ENCODE measurements around the gene DNAJB4. TPM values are rescaled to one million over a fixed set of nuclear protein-coding genes. Genes with fewer than 3 reads are reported as not detected.

The DNAJB4 gene
- total RNA-seq, 1 donor from 2014 or later: 40.6 TPM

DNA sequence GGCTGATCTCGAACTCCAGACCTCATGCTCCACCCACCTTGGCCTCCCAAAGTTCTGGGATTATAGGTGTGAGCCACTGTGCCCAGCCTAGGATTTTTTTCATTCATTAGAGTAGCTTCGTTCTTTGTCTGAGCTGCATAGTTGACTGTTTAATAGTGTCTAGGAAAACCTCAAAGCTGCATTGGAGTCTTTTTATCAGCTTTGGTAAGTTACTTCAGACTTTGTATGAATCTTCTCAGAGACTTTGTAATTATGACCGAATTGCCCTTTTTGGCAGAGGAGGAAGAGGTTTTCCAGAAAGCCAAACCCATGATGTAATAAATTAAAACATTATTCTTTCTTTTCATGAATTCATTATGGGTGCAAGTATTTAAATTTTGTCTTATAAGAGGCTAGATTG is 5.1 kb downstream of the DNAJB4 start:
- no peak for DNase-seq (ENCODE audit: low spot score)
- H3K27me3 Mint-ChIP-seq (ENCODE audit: insufficient read depth, low read depth): no peaks in the 10 kb centered on the region
- H3K27ac ChIP-seq: no peak overlapping the region
- H2AFZ ChIP-seq (replicated peaks): no peak overlapping the region
- H3K27me3 ChIP-seq: no peaks in the 10 kb centered on the region
- H3K36me3 Mint-ChIP-seq: peaks cover 7% of the 10 kb centered on the region
- no peak overlapping the region for H3K27ac Mint-ChIP-seq
- no peak overlapping the region for H3K4me3 Mint-ChIP-seq
- no peak overlapping the region for H3K9ac ChIP-seq
- H3K4me1 ChIP-seq: peaks cover 9% of the 10 kb centered on the region
- no peak overlapping the region for H3K4me2 ChIP-seq
- H3K4me1 Mint-ChIP-seq: peaks cover 10% of the 10 kb centered on the region
- H4K20me1 ChIP-seq (ENCODE audit: low read depth): no peaks in the 10 kb centered on the region
- H3K79me2 ChIP-seq (ENCODE audit: low read depth): peaks cover 35% of the 10 kb centered on the region
- peaks cover 4% of the 10 kb centered on the region for H3F3A ChIP-seq (ENCODE audit: low read depth)
- TF ChIP-seq EZH2phosphoT487 (IDR thresholded peaks at IDR 0.05): no peak
- TF ChIP-seq, protein P1, sequence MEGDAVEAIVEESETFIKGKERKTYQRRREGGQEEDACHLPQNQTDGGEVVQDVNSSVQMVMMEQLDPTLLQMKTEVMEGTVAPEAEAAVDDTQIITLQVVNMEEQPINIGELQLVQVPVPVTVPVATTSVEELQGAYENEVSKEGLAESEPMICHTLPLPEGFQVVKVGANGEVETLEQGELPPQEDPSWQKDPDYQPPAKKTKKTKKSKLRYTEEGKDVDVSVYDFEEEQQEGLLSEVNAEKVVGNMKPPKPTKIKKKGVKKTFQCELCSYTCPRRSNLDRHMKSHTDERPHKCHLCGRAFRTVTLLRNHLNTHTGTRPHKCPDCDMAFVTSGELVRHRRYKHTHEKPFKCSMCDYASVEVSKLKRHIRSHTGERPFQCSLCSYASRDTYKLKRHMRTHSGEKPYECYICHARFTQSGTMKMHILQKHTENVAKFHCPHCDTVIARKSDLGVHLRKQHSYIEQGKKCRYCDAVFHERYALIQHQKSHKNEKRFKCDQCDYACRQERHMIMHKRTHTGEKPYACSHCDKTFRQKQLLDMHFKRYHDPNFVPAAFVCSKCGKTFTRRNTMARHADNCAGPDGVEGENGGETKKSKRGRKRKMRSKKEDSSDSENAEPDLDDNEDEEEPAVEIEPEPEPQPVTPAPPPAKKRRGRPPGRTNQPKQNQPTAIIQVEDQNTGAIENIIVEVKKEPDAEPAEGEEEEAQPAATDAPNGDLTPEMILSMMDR (IDR thresholded peaks at IDR 0.05): no peak
- no peak for TF ChIP-seq EZH2 (IDR thresholded peaks at IDR 0.05)
- no peaks in the 10 kb centered on the region for H3K9me3 Mint-ChIP-seq
- no peaks in the 10 kb centered on the region for H3K36me3 ChIP-seq
- H3K9me3 ChIP-seq (ENCODE audit: low read depth): no peaks in the 10 kb centered on the region
- no peak overlapping the region for H3K4me3 ChIP-seq

DNA sequence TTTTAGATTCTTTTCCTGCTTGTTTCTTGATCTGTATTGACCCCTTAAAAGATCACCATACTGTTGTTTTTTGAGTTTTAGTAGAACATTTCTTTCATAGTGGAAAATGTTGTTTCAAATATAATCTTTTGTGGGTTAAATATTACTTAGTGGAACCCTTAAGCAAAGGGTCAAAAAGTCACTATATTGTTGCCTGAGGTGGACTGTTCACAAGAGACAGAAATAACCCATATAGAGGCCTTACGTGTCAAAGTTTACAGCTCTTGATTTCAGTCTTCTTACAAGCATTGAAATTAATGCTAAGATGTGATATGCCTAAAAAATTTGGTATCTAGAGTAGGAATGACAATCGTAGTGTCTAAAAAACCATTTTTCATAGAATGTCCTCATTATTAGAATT is 6.3 kb downstream of the DNAJB4 start:
- H3F3A ChIP-seq (ENCODE audit: low read depth): peaks cover 4% of the 10 kb centered on the region
- no peak overlapping the region for H2AFZ ChIP-seq (replicated peaks)
- Mint-ChIP-seq H3K27me3 (ENCODE audit: insufficient read depth, low read depth) (no peaks in the 10 kb centered on the region), H3K27ac (no peak overlapping the region), H3K9me3 (no peaks in the 10 kb centered on the region), H3K4me3 (no peak overlapping the region), H3K36me3 (peaks cover 11% of the 10 kb centered on the region), H3K4me1 (peaks cover 9% of the 10 kb centered on the region)
- H3K9me3 ChIP-seq (ENCODE audit: low read depth): no peaks in the 10 kb centered on the region
- no peak for TF ChIP-seq EZH2phosphoT487 (IDR thresholded peaks at IDR 0.05)
- TF ChIP-seq EZH2 (IDR thresholded peaks at IDR 0.05): no peak
- TF ChIP-seq, protein P1 (IDR thresholded peaks at IDR 0.05): no peak
- no peaks in the 10 kb centered on the region for H3K27me3 ChIP-seq
- H3K4me1 ChIP-seq: peaks cover 9% of the 10 kb centered on the region
- no peak overlapping the region for H3K27ac ChIP-seq
- peaks cover 2% of the 10 kb centered on the region for H3K36me3 ChIP-seq
- no peak for DNase-seq (ENCODE audit: low spot score)
- H3K9ac ChIP-seq: no peak overlapping the region
- peaks cover 23% of the 10 kb centered on the region for H3K79me2 ChIP-seq (ENCODE audit: low read depth)
- no peak overlapping the region for H3K4me3 ChIP-seq
- no peaks in the 10 kb centered on the region for H4K20me1 ChIP-seq (ENCODE audit: low read depth)
- no peak overlapping the region for H3K4me2 ChIP-seq

DNA sequence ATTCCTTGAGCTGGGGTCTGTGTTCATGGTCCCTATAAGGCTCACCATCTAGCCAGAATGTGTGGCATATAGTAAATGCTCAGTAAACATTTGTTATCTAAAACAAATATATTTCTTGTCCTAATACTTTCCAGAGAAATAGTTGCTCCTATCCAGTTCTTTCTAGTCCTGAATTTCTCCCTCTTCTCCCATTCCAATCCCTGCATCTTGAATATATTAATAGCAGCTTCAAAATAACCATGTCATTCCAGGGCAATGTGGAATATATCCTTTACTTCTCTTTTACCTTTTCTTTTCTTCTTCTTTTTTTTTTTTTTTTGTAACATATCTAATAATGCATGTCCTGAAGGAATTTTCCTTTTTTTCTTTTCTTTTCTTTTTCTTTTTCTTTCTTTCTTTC is 10.4 kb downstream of the DNAJB4 start:
- Histone ChIP-seq H2AFZ (replicated peaks) (no peak overlapping the region), H4K20me1 (ENCODE audit: low read depth) (no peaks in the 10 kb centered on the region), H3K27me3 (no peaks in the 10 kb centered on the region), H3K9ac (no peak overlapping the region), H3K27ac (no peak overlapping the region), H3K4me3 (no peak overlapping the region), H3K79me2 (ENCODE audit: low read depth) (no peaks in the 10 kb centered on the region), H3K9me3 (ENCODE audit: low read depth) (no peaks in the 10 kb centered on the region), H3F3A (ENCODE audit: low read depth) (peaks cover 4% of the 10 kb centered on the region), H3K4me2 (no peak overlapping the region), H3K4me1 (no peaks in the 10 kb centered on the region), H3K36me3 (peaks cover 11% of the 10 kb centered on the region)
- Mint-ChIP-seq H3K4me3 (no peak overlapping the region), H3K36me3 (peaks cover 11% of the 10 kb centered on the region), H3K4me1 (no peaks in the 10 kb centered on the region), H3K27me3 (ENCODE audit: insufficient read depth, low read depth) (no peaks in the 10 kb centered on the region), H3K9me3 (no peaks in the 10 kb centered on the region), H3K27ac (no peak overlapping the region)
- DNase-seq (ENCODE audit: low spot score): no peak
- TF ChIP-seq EZH2phosphoT487 (IDR thresholded peaks at IDR 0.05) (no peak), EZH2 (IDR thresholded peaks at IDR 0.05) (no peak)
- TF ChIP-seq, protein P1 (IDR thresholded peaks at IDR 0.05): no peak
